DLD1 (cell line): ENCODE data around the gene NKX6-2.
"Not testable (repeated sequence)": the region's sequence is repeated elsewhere in the genome, so short reads cannot be mapped to it uniquely, and the experiment has no call there.

Source experiments
- in situ Hi-C: cut with HindIII; loops from 2 replicates; pipeline ENCODE4 v1.10.0; 2017; ENCODE audit warnings: low sequenced_read_pairs

Gene NKX6-2

DNA sequence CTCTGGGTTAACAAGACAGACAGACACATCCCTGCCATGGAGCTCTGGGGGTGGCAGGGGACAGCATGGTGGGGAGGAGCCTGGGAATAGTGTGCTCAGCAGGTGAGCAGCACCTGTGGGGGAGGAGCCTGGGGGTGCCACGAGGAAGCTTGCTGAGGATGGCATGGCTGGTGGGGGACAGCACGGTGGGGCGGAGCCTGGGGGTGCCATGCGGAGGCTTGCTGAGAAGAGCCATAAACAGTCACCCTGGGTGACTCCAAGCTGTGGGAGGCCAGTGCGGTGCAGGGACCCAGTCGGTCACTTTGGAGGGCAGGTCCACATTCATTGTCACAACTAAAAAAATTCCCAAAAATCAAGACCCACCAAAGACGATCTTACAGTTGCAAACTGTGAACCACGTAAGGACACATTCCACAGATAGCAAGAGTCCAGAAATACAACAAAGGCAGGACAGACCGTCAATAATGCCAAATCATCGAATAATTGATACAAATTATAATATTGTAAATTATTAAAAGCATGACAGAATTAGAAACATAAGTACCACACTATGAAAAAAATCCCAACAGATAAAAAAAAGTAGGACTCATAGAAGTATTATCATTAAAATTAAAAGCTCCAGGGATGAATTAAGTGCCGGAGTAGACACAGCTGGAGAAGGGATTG is 24.4 kb downstream of the NKX6-2 start:
- in situ Hi-C loops: no loop called here

DNA sequence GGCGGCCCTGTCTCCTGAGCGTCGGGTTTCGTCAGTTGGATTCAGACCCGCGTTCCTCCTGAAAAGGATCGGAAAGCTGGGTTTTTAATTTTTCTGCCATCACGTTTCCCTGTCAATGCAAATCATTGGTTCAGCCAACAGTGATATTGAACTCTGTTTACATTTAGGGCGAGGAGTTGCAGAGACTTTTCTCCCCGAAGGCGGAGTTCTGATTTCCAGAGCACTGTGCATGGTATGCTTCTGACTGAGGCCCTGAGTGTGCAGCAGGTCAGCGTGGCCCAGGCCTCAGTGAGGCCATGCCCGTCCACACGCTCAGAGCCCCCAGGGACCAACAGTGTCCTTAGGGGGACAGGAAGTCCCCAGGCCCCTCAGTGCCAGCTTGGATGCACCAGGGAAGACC is 27.1 kb downstream of the NKX6-2 start:
- in situ Hi-C loops: no loop called here

DNA sequence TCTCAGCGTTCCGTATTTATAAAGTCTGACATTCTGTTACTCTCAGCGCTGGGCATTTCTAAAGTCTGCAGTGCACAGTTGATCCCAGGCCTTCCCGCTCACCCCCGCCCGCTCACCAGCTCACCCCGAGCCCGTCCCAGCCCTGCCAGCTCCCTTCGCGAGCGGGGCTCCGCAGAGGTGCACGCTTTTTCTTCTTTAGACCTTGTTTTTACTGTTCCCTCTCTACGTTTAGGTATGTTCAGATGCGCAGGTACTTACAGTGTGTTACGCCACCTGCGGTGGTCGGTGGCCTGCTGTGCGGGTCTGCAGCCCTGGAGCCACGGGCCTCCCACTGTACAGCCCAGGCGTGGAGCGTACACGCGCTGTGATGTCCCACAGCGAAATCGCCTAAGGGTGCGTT is 28.8 kb downstream of the NKX6-2 start:
- in situ Hi-C loops: no loop called here

DNA sequence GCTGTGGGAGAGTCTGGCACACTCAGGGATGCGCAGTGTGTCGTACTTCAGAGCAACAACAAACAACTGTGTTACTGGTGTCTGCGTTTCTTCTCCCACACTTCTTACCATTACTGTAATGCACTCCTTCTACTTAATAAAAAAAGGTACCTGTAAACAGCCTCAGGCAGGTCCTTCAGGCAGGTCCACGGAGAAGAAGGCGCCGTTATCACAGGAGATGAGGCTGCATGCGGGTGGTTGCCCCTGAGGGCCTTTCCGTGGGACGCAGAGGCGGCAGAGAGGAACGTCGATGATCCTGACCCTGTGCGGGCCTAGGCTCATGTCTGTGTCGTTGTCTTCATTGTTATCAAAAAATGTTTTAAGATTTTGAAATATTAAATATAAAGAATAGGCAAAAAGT is 29.4 kb downstream of the NKX6-2 start:
- in situ Hi-C loops: no loop called here

DNA sequence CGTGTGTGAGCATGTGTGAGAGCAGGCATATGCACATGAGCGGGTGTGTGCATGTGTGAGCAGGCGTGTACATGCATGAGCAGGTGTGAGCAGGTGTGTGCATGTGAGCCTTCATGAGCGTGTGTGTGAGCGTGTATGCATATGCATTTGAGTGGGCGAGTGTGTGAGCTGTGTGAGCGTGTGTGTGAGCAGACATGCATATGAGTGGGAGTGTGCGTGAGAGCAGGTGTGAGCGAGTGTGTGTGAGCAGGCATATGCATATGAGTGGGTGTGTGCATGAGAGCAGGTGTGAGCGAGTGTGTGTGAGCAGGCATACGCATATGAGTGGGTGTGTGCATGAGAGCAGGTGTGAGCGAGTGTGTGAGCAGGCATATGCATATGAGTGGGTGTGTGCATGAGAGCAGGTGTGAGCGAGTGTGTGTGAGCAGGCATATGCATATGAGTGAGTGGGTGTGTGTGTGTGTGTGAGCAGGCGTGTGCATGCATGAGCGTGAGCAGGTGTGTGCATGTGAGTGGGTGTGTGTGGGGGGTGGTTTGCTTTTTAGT is 30.7 kb downstream of the NKX6-2 start:
- in situ Hi-C loops: no loop called here

DNA sequence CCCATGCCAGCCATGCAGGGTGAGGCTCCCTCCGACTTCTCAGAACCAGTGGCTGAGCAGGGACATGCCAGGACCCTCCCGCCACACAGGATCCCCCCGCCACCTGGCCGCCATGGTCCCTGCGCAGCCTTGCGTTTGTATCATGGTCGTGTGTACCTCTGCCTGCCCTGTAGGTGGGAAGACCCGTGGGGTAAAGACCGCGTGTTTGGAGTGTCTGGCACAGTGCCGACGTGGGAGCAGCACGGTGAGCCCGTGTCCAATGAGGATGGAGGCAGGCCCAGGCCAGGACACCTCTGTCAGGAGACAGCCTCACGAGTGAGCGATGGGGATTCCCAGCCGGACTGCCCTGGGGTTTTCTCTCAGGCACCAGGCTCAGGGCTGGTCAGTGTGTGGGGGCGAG is 31.9 kb downstream of the NKX6-2 start:
- in situ Hi-C loops: no loop called here

DNA sequence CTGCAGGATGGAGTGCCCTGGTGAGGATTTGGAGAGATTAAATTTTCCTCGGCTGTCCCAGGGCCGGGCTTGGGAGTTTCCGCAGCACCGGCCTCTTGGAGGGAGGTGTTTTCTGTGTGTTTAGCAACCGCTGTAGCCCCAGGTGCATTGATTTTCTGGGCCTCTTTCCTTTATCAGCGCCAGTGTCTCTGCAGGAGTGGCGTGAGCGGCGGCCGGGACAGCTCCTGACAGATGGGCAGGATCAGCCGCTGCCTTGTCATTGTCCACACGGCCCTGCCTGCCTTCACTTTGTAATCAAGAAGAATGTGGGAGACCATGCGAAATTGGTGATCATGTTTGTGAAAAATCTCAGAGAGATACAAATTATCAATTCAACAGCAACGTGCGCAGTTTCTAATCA is 32.4 kb downstream of the NKX6-2 start:
- in situ Hi-C loops: no loop called here

DNA sequence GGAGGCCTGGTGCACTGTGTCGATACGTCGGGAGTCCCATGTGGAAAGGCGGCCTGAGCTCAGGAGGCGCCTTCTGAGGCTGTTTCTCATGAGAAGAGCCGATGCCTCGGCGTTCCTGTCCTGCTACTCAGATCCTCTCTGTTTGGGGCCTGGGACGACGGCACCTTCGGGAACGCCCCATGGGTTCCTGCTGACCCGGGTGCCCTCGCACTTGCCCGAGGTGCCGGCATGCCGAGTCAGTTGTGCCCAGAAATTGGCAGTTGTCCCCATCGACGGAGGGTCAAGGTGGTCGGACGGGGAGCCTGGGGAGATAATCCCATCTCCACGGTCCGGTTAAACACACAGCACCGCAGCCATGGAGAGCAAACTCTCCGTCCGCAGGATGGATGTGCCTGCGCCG is 33.0 kb downstream of the NKX6-2 start:
- in situ Hi-C loops: no loop called here

DNA sequence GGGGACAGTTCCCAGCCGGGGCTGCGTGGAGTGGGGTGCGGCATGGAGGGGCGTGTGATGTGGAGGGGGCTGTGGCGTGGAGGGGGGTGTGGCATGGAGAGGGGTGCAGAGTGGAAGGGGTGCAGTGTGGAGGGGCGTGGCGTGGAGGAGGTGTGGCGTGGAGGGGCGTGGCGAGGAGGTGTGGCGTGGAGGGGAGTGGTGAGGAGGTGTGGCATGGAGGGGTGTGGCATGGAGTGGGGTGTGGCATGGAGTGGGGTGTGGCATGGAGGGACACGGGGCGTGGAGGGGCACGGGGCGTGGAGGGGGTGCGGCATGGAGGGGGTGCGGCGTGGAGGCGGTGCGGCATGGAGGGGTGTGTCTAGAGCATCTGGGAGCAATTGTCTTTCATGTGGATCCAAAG is 33.6 kb downstream of the NKX6-2 start:
- in situ Hi-C loops: no loop called here

DNA sequence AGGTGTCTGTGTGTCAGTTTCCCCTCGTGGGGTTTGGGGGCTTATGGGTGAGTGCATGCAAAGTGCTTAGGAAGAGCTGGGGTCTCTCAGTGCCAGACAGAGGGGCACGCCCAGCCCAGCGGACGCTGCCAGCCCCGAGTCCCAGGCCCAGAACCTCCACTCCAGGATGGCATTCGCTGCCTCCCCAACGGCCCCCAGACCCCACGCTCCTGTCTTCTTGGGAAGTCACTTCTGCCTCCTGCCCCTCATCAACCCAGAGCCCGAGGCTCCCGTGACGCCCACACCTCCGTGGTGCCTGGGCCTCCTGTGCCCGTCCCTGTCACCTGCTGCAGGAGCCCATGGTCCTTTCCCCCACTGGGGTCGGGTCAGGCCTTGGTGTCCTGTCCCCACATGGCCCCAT is 35.0 kb downstream of the NKX6-2 start:
- in situ Hi-C loops: no loop called here

DNA sequence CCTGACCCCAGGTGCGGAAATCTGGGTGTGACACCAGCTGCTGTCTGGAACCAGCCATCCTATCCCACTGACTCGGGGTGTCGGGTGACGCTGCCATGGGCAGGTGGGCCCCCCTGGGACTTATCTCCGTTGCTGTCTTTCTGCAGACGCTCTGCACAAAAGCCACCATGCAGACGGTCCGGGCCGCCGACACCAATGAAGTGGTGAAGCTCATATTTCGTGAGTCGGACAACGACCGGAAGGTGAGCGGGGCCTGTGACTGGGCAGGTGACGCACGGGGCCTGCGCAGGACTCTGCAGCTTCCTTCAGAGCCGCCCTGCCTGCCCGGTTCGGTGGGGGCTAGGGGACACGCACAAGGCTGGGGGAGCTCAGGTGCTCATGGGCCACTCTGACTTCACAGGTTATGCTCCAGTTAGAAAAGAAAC is 36.6 kb downstream of the NKX6-2 start:
- in situ Hi-C loops: no loop called here

DNA sequence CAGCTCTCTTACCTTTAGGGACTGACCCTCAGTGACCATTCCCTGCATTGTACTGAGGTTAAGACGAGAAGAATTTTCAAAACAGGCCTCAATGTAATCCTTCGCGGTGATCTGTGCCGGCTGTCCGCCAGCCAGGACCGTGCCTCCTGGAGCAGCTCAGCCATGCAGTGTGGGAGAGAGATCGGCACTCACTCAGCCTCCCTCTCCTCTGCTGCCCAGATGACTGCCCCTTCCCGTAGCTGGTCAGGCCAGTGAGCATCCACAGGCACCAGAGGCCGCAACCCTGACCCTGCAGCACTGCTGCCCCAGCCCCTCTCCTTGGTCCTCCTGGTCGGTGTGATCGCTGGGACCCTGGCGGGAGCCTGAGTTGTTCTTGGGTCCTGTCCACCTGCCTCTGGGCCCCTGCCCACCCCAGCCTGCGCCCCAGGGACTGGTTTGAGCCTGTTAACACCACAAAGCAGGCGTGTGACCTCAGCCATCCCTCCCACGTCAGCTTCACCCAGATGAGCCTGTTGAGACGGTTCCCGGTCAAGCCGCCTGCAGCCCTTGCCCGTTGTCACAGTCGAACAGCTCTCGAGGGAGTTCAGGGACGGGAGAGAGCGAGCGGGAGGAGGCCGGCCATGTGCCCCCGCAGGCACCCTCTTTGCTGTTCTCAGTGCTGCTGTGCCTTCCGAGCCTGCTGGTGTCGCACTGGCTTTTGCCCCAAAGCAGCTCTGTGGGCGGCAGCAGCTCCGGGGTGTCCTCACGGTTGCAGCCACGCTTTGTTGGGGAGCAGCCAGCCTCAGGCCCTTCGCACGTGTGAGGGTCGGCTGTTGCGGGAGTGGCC is 37.2 kb downstream of the NKX6-2 start:
- in situ Hi-C loops: no loop called here

DNA sequence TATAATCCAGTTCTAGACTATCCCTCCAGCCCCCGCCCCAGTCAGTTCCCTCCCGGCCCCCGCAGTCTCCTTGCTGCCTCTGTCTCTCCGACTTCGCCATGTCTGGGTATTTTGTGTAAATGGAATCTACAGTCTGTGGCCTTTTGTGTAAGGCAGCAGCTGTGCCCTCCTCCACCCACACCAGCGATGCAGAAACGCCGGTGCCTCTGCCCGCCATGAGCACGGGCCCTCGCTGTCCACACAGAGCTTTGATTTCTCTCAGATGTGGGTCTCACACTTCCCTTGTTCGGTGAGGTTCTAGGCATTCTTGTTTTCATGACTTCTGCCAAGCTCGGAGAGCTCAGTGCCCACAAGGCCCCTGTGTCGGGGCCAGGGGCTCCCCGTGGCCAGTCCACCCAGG is 37.8 kb downstream of the NKX6-2 start:
- in situ Hi-C loops: no loop called here

DNA sequence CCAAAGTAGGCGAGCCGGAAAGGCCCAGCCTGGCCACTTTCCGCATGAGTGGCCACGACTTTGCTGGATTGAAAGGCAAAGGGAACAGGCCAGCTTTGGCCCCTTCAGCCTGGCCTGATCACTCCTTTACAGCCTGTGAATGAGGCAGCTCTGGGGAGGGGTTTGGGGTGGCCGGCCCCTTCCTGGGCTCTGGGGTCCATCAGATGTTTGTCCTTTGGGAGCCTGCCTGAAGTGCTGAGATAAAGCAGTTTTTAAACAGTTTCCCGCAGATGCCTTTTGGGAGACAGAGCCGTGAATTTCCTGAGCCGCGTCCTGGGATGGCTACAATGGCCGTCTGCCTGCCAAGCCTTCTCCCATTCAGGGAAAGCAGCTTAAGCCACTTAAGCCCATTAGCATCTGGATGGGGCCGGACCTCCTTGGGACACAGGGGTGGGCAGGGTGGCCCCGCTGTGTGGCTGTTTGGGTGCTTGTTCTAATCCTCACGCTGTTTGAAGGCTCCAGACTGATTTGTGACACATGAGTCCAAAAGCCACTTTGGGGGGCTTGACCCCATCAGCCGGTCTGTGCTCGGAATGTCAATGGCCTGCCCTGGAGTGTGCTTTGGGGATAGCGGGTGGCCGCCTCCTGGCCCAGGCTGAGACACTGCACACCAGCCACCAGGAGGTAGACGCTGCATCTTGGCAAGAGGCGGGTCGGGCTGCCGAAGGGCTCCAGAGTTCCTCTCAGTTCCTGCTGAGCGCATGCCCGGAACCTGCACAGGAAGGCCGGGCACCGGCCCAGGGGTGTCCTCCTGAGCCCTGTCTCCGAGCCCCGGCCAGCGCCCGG is 38.9 kb downstream of the NKX6-2 start:
- in situ Hi-C loops: no loop called here

DNA sequence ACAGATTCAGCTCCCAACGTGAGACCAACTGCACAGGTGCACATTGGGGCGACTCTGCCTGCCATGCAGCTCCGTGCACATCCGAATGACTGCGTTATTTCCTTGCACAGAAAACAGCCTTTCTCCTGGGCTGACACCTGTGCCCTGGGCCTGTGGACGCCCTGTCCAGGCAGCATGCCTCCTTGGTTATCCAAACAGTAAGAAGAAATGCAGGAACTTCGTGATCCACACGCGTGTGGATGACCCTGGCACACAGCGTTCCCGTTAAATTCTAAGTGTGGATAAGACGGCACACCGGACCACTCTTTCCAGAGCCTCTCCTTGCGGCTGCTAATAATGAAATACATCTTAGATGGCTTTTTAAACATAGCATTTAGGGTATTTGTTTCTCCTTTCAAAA is 39.6 kb downstream of the NKX6-2 start:
- in situ Hi-C loops: no loop called here

DNA sequence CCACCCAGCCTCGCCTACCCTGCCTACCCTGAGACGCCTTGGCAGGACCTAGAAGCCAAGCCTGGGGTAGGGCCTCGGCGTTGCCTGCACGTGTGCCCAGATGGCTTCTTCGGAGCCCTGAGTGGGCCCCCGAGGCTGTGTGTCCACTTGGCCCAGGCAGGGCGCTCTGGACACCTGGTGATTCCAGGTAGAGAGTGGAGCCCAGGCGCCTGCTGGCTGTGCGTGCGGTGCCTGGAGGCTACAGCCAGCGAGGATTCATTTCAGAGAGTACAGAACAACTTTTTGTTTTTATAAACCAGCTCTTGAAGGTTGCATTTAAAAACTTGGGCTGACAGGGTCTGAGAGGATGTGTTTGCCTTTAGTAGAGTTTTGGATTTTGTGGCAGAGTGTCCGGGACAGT is 40.0 kb downstream of the NKX6-2 start:
- in situ Hi-C loops: no loop called here

DNA sequence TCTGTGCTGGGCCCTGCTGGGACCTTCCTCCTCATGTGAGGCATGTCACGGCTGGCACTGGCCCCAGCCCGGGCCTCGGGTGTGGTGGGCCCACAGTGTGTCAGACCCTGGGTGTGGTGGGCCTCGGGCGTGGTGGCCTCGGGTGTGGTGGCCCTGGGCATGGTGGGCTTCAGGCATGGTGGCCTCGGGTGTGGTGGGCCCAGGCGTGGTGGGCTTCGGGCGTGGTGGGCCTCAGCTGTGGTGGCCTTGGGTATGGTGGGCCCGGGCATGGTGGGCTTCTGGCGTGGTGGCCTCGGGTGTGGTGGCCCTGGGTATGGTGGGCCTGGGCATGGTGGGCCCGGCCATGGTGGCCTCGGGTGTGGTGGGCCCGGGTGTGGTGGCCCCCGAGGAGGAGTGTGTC is 40.4 kb downstream of the NKX6-2 start:
- in situ Hi-C loops: no loop called here

DNA sequence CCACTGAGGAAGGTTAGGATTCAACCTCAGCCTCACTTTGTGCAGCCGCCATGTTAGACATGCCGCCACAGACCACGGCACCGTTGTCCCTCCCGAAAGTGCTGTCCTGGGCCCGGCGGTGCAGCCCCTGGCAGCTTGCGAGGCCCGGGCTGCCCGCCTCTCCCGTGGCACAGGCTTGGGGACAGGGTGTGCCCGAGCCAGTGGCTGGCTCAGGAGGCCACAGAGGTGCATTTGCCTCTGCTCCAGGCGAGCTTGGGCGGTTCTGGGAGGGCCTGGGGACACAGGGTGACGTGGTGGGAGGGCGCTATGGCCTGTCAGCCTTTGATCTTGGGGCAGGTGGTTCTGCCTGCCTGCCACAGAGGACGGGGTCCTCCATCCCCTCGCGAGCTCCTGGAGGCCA is 41.1 kb downstream of the NKX6-2 start:
- in situ Hi-C loops: no loop called here

DNA sequence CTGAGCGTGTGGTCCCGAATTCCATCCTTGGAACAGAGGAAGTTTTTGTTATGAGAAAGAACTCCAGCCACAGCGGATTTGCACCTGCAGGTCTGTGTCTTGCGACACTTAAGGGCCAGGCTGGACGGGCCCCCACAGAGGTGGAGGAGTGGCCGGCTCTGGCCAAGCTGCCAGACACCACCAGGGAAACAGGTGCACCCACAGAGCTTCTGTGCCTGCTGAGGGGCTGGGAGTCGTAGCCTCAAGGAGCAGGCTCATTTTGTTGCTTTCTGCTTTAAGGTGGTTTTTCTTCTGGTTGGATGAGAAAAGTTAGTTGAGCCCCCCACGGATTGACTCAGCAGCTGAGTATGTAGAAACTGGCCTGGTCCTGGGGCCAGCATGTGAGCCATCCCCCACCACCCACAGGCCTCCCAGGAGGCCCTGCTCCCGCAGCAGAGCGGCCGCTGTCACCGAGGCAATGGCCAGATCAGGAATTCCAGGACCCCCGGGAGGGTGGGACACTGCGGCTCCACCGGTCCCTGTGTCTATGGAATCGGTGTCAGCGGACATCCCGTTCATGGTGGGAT is 41.9 kb downstream of the NKX6-2 start:
- in situ Hi-C loops: no loop called here

DNA sequence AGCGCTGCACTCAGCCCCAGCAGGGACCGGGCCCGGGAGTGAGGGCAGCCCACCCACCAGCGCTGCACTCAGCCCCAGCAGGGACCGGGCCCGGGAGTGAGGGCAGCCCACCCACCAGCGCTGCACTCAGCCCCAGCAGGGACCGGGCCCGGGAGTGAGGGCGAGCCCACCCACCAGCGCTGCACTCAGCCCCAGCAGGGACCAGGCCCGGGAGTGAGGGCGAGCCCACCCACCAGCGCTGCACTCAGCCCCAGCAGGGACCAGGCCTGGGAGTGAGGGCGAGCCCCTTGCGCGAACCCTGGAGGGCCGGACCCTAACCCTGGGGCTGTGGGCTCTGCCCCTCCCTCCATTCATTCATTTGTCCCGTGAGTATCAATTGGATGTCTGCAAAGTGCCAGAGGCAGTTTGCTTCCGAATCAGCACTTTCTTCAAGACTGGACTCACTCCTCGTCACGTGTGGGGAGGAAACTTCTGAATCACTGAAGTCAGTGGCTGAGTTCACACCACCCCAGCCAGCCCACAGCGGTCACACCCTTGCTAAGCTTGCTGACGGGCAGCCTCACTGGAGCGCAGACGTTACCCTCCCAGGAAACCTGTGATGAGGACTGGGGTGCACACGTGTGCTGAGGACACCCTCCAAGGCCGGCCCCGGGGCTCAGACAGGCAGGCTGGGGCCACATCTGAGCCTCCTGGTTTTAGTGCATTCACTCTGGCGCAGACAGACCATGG is 42.6 kb downstream of the NKX6-2 start:
- in situ Hi-C loops: not testable (repeated sequence)

DNA sequence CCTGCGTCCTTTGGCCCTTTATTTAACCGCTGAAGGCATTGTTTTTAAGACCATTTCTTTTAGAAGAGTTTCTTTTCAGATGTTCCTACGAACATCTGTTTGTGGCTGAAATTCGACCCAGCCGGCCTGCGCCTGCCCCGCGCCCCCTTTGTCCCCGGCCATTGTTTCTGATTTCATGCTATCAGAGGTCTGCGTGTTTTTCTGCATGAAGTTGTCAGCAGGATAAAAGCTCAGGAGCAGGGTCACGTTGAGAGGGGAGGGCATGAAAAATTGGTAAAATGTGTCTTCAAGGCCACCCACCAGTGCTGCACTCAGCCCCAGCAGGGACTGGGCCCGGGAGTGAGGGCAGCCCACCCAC is 43.1 kb downstream of the NKX6-2 start:
- in situ Hi-C loops: no loop called here
